K562 treated with DMSO at 1 percent for 48 hours (cell line): ENCODE data around the gene DISP3. TPM values are rescaled to one million over a fixed set of nuclear protein-coding genes. Genes with fewer than 3 reads are reported as not detected.

Experiments used
- total RNA-seq: library from RNA; unstranded; fragments of 300-600 nt; gene quantifications from 2 replicates; pipeline ENCODE4 v1.2.3, GENCODE V29; 2022; ENCODE audit warnings: low replicate concordance; ENCODE audit errors: extremely low read depth

The DISP3 gene
- total RNA-seq = not detected in 2 replicates

DNA sequence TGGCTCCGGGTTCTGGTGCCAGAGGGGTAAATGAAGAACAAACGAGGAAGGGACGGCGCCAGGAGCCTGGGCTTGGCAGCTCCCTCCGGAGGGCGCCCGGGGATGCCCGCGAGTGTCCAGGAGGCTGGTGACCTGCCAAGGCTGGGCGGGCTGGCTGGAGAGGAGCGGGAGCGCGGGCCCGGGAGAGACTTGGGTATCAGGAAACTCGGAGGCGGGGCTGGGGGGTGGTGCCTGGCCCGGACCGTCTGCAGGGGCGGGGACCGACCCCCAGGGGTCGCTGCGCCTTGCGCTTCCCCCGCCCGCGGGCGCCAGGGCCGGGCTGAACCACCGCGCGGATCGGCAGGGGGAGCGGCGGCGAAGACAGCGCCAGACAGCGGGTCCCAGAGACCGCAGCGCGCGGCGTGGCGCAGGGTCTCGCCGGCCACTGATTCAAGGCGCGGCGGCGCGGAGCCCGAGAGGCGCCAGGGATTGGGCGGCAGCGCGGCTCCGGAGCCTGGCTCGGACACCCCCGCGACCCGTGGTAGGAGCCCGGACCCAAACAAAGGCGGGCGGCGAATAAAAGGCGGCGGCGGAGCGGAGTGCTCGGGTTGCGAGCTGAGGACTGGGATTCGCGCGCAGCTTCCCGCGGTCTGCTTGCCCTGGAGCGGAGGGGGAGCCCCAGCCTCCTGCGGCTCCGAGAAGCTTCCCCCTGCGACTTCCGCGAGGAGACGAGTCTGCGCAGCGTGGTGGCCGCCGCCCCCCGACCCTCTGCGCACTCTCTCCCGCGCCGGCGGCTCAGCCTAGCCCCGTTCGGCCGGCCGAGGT lies at the start of gene DISP3:
Gene DISP3 (plus strand): TSS at position 585 of the 804 bp plus-strand sequence. CDS start 21,838 bp downstream, outside the sequence.

Other genes with a start within 250 kb of the DISP3 start
- gene MTOR, start 216.6 kb upstream of the DISP3 start, total RNA-seq = not detected in 2 replicates
- not detected in 2 replicates for gene UBIAD1, start 206.0 kb upstream of the DISP3 start, total RNA-seq
- gene FBXO2, start 175.3 kb downstream of the DISP3 start, total RNA-seq = not detected in 2 replicates
- not detected in 2 replicates for gene FBXO44, start 175.7 kb downstream of the DISP3 start, total RNA-seq
- gene FBXO6, start 185.0 kb downstream of the DISP3 start, total RNA-seq = not detected in 2 replicates
- gene MAD2L2, start 202.0 kb downstream of the DISP3 start, total RNA-seq = not detected in 2 replicates
- not detected in 2 replicates for gene DRAXIN, start 212.6 kb downstream of the DISP3 start, total RNA-seq